GM20000 (cell line): ENCODE data around the gene DDX54.
"Not testable (repeated sequence)": the region's sequence is repeated elsewhere in the genome, so short reads cannot be mapped to it uniquely, and the experiment has no call there.

Experiments used
- DNase-seq: peaks from one replicate; pipeline ENCODE4 v3.0.0; 2012; ENCODE audit warnings: low spot score
- CTCF ChIP-seq: IDR thresholded peaks from 2 replicates; pipeline ENCODE4 v1.5.1; 2012; ENCODE audit warnings: mild to moderate bottlenecking, control low read depth; ENCODE audit errors: extremely low read depth, missing control alignments

DDX54 gene

GRCh38 chr12:113146999-113147398 is 38.3 kb downstream of the DDX54 start:
- no peak for DNase-seq
- TF ChIP-seq CTCF, result no peak

GRCh38 chr12:113145720-113146551 is 39.3 kb downstream of the DDX54 start:
- no peak for TF ChIP-seq CTCF
- no peak for DNase-seq

- no peak for TF ChIP-seq CTCF
- DNase-seq, result no peak
Observed at GRCh38 chr12:113144806-113145205, 40.5 kb downstream of the DDX54 start.

GRCh38 chr12:113143959-113144358 is 41.3 kb downstream of the DDX54 start:
- TF ChIP-seq CTCF, result no peak
- DNase-seq, result no peak

GRCh38 chr12:113142886-113143332 is 42.4 kb downstream of the DDX54 start:
- no peak for DNase-seq
- TF ChIP-seq CTCF, result no peak

- no peak for TF ChIP-seq CTCF
- no peak for DNase-seq
Observed at GRCh38 chr12:113142173-113142885, 42.9 kb downstream of the DDX54 start.

GRCh38 chr12:113141716-113142115 is 43.6 kb downstream of the DDX54 start:
- not testable (repeated sequence) for DNase-seq
